Ascending aorta (tissue), 2 donors: ENCODE results near the gene FARP1. TPM values are rescaled to one million over a fixed set of nuclear protein-coding genes. Genes with fewer than 3 reads are reported as not detected.

Source experiments
- DNase-seq, 2 donors: peaks; one replicate each; pipeline ENCODE4 v3.0.0-alpha.2; 2019; ENCODE audit warnings: low spot score in 2 of 2
- H3K27ac ChIP-seq, 2 donors: fragments of 200-600 bp; sonication (generic); one replicate each; pipeline ENCODE4 v1.5.1; 2016 to 2017; ENCODE audit warnings: mild to moderate bottlenecking in 1 of 2
- H3K27me3 ChIP-seq: fragments of 200-600 bp; sonication (generic); one replicate; pipeline ENCODE4 v1.5.1; 2017
- H3K36me3 ChIP-seq, 2 donors: fragments of 200-600 bp; sonication (generic); one replicate each; pipeline ENCODE4 v1.5.1; 2016
- H3K4me1 ChIP-seq, 2 donors: fragments of 200-600 bp; sonication (generic); one replicate each; pipeline ENCODE4 v1.5.1; 2016 to 2017; ENCODE audit warnings: mild to moderate bottlenecking in 1 of 2
- H3K4me3 ChIP-seq, 2 donors: fragments of 200-600 bp; sonication (generic); one replicate each; pipeline ENCODE4 v1.5.1; 2016 to 2017; ENCODE audit warnings: mild to moderate bottlenecking in 1 of 2
- H3K9me3 ChIP-seq, 2 donors: fragments of 200-600 bp; sonication (generic); one replicate each; pipeline ENCODE4 v1.5.1; 2016
- CTCF ChIP-seq, 3 experiments: fragments of 200-600 bp in 2 of 3; fragments of 450-650 bp in 1 of 3; sonication (generic) in 2 of 3; IDR thresholded peaks; one replicate each; pipeline ENCODE4 v1.5.1; 2016 to 2019; ENCODE audit warnings: antibody characterized with exemption in 3 of 3, mild to moderate bottlenecking in 1 of 3, moderate library complexity in 1 of 3
- intact Hi-C: fragments of 100-400 bp; cut with DNase I; formaldehyde crosslinking; loops from one replicate; pipeline ENCODE4 v1.15.1; 2023
- total RNA-seq: library from RNA; depleted of rRNA; stranded (reverse); fragments of >200 nt; gene quantifications from one replicate; pipeline ENCODE4 v1.1.0, GENCODE V29; 2016

Gene FARP1
- total RNA-seq, 1 donor from 2014 or later: 80.8 TPM

GRCh38 chr13:98389319-98389718 lies 246.4 kb downstream of the FARP1 start:
- Histone ChIP-seq H3K4me1 (no peaks in the 10 kb centered on the region), H3K4me3 (no peak overlapping the region), H3K9me3 (no peaks in the 10 kb centered on the region), H3K36me3 (no peaks in the 10 kb centered on the region), H3K27ac (no peak overlapping the region), H3K27me3 (no peaks in the 10 kb centered on the region)
- no peak for DNase-seq
- TF ChIP-seq CTCF (IDR thresholded peaks at IDR 0.05): no peak
- intact Hi-C loops: no loop called here

GRCh38 chr13:98390086-98390715 lies 247.3 kb downstream of the FARP1 start:
- DNase-seq: no peak
- intact Hi-C loops: no loop called here
- H3K27ac ChIP-seq: no peak overlapping the region

GRCh38 chr13:98393873-98394272 lies 251.0 kb downstream of the FARP1 start:
- TF ChIP-seq CTCF (IDR thresholded peaks at IDR 0.05): no peak
- H3K4me1 ChIP-seq: no peaks in the 10 kb centered on the region
- DNase-seq: no peak
- H3K36me3 ChIP-seq: no peaks in the 10 kb centered on the region
- no peaks in the 10 kb centered on the region for H3K9me3 ChIP-seq
- intact Hi-C loops: no loop called here
- H3K4me3 ChIP-seq: no peak overlapping the region
- no peak overlapping the region for H3K27ac ChIP-seq
- H3K27me3 ChIP-seq: no peaks in the 10 kb centered on the region

More at GRCh38 chr13:98390086-98390715, 247.3 kb downstream of the FARP1 start:
- Histone ChIP-seq H3K4me3 (no peak overlapping the region), H3K4me1 (no peaks in the 10 kb centered on the region), H3K27me3 (no peaks in the 10 kb centered on the region), H3K9me3 (no peaks in the 10 kb centered on the region), H3K36me3 (no peaks in the 10 kb centered on the region)
- no peak for TF ChIP-seq CTCF (IDR thresholded peaks at IDR 0.05)

- Histone ChIP-seq H3K9me3 (no peaks in the 10 kb centered on the region), H3K4me3 (no peak overlapping the region), H3K27ac (no peak overlapping the region), H3K4me1 (no peaks in the 10 kb centered on the region), H3K36me3 (no peaks in the 10 kb centered on the region), H3K27me3 (no peaks in the 10 kb centered on the region)
- no peak for DNase-seq
- TF ChIP-seq CTCF (IDR thresholded peaks at IDR 0.05): no peak
- intact Hi-C loops: no loop called here
Measured at GRCh38 chr13:98394820-98395510, 252.1 kb downstream of the FARP1 start.

- Histone ChIP-seq H3K27ac (no peak overlapping the region), H3K9me3 (no peaks in the 10 kb centered on the region), H3K4me1 (no peaks in the 10 kb centered on the region), H3K4me3 (no peak overlapping the region), H3K36me3 (no peaks in the 10 kb centered on the region), H3K27me3 (no peaks in the 10 kb centered on the region)
- no peak for DNase-seq
- TF ChIP-seq CTCF (IDR thresholded peaks at IDR 0.05): no peak
- intact Hi-C loops: no loop called here
Measured at GRCh38 chr13:98396071-98396710, 253.3 kb downstream of the FARP1 start.
